DND-41 (cell line): Measurements from ENCODE around the gene PCGF3.
A peak's percentile ranks its signal among the peaks of the same experiment; 100 is the strongest.

ENCODE experiments used
- ATAC-seq: fragments of 200-7000 bp; cut with Tn5 transposase; 3 replicates; pipeline ENCODE4 v1.9.1; 2021; ENCODE audit warnings: low read depth; ENCODE audit not compliant: insufficient read depth
- DNase-seq: peaks from one replicate; pipeline ENCODE4 v3.0.0-alpha.2; 2020
- H2AFZ ChIP-seq: 2 replicates; pipeline ENCODE4 v1.6.0; 2012; ENCODE audit warnings: low read depth, low read length
- H3K27ac ChIP-seq: 2 replicates; pipeline ENCODE4 v1.5.1; 2012; ENCODE audit warnings: low read length, inconsistent platforms
- H3K27me3 ChIP-seq: fragments of 200-600 bp; sonication (generic); 2 replicates; pipeline ENCODE4 v1.6.0; 2012; ENCODE audit warnings: low read length, mild to moderate bottlenecking, inconsistent platforms; ENCODE audit not compliant: insufficient read depth, poor library complexity
- H3K36me3 ChIP-seq: 2 replicates; pipeline ENCODE4 v1.5.1; 2012; ENCODE audit warnings: low read length, inconsistent platforms; ENCODE audit not compliant: insufficient read depth
- H3K4me1 ChIP-seq: 2 replicates; pipeline ENCODE4 v1.5.1; 2012; ENCODE audit warnings: mild to moderate bottlenecking, low read length; ENCODE audit not compliant: insufficient read depth
- H3K4me2 ChIP-seq: 2 replicates; pipeline ENCODE4 v1.6.0; 2012; ENCODE audit warnings: mild to moderate bottlenecking, moderate library complexity, low read length, inconsistent platforms; ENCODE audit not compliant: insufficient read depth
- H3K4me3 ChIP-seq, 2 experiments: fragments of 200-600 bp in 1 of 2; shearing (Covaris generic) in 1 of 2; 2 replicates each; pipeline ENCODE4 v1.5.1; 2012 to 2016; ENCODE audit warnings: inconsistent platforms in 2 of 2, low read length in 2 of 2, mild to moderate bottlenecking in 2 of 2, low read depth in 1 of 2, moderate library complexity in 1 of 2
- H3K79me2 ChIP-seq: 2 replicates; pipeline ENCODE4 v1.6.0; 2012; ENCODE audit warnings: low read length, inconsistent platforms; ENCODE audit not compliant: insufficient read depth
- H3K9ac ChIP-seq: 2 replicates; pipeline ENCODE4 v1.6.0; 2012; ENCODE audit warnings: low read depth, mild to moderate bottlenecking, inconsistent platforms, low read length, moderate library complexity
- H3K9me3 ChIP-seq: 2 replicates; pipeline ENCODE4 v1.5.1; 2012; ENCODE audit warnings: low read length, moderate library complexity, mild to moderate bottlenecking, inconsistent platforms; ENCODE audit not compliant: insufficient read depth, severe bottlenecking
- H4K20me1 ChIP-seq: 2 replicates; pipeline ENCODE4 v1.6.0; 2012; ENCODE audit warnings: low read length; ENCODE audit not compliant: insufficient read depth
- CTCF ChIP-seq: IDR thresholded peaks from 2 replicates; pipeline ENCODE4 v1.5.1; 2012; ENCODE audit warnings: borderline replicate concordance, low read length, moderate library complexity, mild to moderate bottlenecking; ENCODE audit not compliant: poor library complexity, severe bottlenecking; ENCODE audit errors: extremely low read depth
- EZH2 ChIP-seq: IDR thresholded peaks from 3 replicates; pipeline ENCODE4 v1.6.1; 2012; ENCODE audit warnings: borderline replicate concordance, low read depth, mild to moderate bottlenecking, moderate library complexity, low read length, inconsistent platforms; ENCODE audit not compliant: severe bottlenecking

The PCGF3 gene

GRCh38 chr4:683247-683897 is 22.3 kb upstream of the PCGF3 start:
- no peak for TF ChIP-seq EZH2
- no peak for TF ChIP-seq CTCF
- no peak overlapping the region for H3K4me3 ChIP-seq
- no peak overlapping the region for H2AFZ ChIP-seq
- H3K4me1 ChIP-seq: peaks cover 24% of the 10 kb centered on the region
- H4K20me1 ChIP-seq: peaks cover 21% of the 10 kb centered on the region
- DNase-seq (no peak), ATAC-seq (peak; percentile 44)
- H3K9me3 ChIP-seq: no peaks in the 10 kb centered on the region
- H3K79me2 ChIP-seq: no peaks in the 10 kb centered on the region
- no peak overlapping the region for H3K4me2 ChIP-seq
- H3K36me3 ChIP-seq: no peaks in the 10 kb centered on the region
- H3K9ac ChIP-seq: no peak overlapping the region
- no peak overlapping the region for H3K27ac ChIP-seq
- H3K27me3 ChIP-seq: no peaks in the 10 kb centered on the region

GRCh38 chr4:683982-684622 is 21.5 kb upstream of the PCGF3 start:
- ATAC-seq (peak; percentile 58), DNase-seq (peak; percentile 63)
- H3K9ac ChIP-seq: no peak overlapping the region
- peaks cover 24% of the 10 kb centered on the region for H3K4me1 ChIP-seq
- TF ChIP-seq EZH2 (no peak), CTCF (peak; percentile 81)
- H3K9me3 ChIP-seq: no peaks in the 10 kb centered on the region
- no peaks in the 10 kb centered on the region for H3K36me3 ChIP-seq
- H2AFZ ChIP-seq: no peak overlapping the region
- H3K4me2 ChIP-seq: no peak overlapping the region
- H3K27me3 ChIP-seq: no peaks in the 10 kb centered on the region
- H3K4me3 ChIP-seq: no peak overlapping the region
- no peaks in the 10 kb centered on the region for H3K79me2 ChIP-seq
- H4K20me1 ChIP-seq: peaks cover 21% of the 10 kb centered on the region
- H3K27ac ChIP-seq: no peak overlapping the region

GRCh38 chr4:684623-685327 is 20.9 kb upstream of the PCGF3 start:
- H3K36me3 ChIP-seq: no peaks in the 10 kb centered on the region
- DNase-seq: no peak
- peaks cover 21% of the 10 kb centered on the region for H4K20me1 ChIP-seq
- no peaks in the 10 kb centered on the region for H3K27me3 ChIP-seq
- H3K9me3 ChIP-seq: no peaks in the 10 kb centered on the region
- no peak for TF ChIP-seq CTCF
- no peak for TF ChIP-seq EZH2
- no peak overlapping the region for H3K4me2 ChIP-seq
- H3K9ac ChIP-seq: no peak overlapping the region
- peaks cover 22% of the 10 kb centered on the region for H3K4me1 ChIP-seq
- H3K27ac ChIP-seq: no peak overlapping the region
- no peak overlapping the region for H3K4me3 ChIP-seq
- ATAC-seq: no peak
- no peak overlapping the region for H2AFZ ChIP-seq
- no peaks in the 10 kb centered on the region for H3K79me2 ChIP-seq
